ENCODE data around the gene F2RL1.

The F2RL1 gene

DNA sequence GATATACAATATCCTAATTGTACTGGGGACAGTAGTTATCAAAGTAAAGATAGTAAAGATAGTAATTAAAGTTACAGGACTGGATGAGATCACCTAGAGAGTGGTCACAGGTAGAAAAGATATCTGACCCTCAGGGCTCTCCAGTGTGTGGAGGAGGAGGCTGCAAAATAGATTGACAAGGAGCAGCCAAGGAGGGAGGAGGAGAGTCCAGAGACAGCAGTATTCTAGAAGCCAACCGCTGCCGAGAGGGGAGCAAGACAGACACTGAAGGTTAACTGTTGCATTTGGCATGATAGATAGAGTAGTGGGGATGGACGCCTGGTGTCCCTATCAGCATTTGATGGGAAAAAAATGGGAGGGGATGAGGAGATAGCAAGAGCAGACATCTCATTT lies 17.0 kb upstream of the F2RL1 start:
- Mint-ChIP-seq H3K4me1 (peaks cover 12% of the 10 kb centered on the region), H3K4me3 (no peak overlapping the region), H3K9me3 (no peaks in the 10 kb centered on the region), H3K27ac (no peak overlapping the region), H3K36me3 (ENCODE audit: low read depth) (no peaks in the 10 kb centered on the region), H3K27me3 (ENCODE audit: low read depth, poor library complexity) (peaks cover 8% of the 10 kb centered on the region)
- TF ChIP-seq, protein P1, sequence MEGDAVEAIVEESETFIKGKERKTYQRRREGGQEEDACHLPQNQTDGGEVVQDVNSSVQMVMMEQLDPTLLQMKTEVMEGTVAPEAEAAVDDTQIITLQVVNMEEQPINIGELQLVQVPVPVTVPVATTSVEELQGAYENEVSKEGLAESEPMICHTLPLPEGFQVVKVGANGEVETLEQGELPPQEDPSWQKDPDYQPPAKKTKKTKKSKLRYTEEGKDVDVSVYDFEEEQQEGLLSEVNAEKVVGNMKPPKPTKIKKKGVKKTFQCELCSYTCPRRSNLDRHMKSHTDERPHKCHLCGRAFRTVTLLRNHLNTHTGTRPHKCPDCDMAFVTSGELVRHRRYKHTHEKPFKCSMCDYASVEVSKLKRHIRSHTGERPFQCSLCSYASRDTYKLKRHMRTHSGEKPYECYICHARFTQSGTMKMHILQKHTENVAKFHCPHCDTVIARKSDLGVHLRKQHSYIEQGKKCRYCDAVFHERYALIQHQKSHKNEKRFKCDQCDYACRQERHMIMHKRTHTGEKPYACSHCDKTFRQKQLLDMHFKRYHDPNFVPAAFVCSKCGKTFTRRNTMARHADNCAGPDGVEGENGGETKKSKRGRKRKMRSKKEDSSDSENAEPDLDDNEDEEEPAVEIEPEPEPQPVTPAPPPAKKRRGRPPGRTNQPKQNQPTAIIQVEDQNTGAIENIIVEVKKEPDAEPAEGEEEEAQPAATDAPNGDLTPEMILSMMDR (IDR thresholded peaks at IDR 0.05), result no peak
- no peak for DNase-seq

DNA sequence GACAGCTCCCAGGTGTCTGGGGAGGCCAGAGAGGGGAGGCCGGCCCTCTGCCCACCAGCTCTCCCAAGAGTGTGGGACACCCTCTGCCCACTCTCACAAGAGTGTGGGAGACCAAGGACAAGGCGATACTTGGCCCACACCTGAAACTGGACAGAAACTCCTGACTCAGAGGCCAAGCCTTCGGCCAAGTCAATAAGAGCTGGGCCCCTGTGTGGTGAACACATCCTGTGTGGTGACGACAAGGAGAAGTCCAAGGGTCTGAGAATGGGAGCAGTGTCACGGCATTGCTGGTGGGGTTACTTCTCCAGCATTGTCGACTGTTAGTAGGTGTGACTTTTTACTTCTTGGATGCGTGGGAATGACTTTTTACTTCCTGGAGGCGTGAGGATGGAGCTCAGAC lies 14.6 kb upstream of the F2RL1 start:
- no peaks in the 10 kb centered on the region for H3K9me3 Mint-ChIP-seq
- no peak overlapping the region for H3K27ac Mint-ChIP-seq

DNA sequence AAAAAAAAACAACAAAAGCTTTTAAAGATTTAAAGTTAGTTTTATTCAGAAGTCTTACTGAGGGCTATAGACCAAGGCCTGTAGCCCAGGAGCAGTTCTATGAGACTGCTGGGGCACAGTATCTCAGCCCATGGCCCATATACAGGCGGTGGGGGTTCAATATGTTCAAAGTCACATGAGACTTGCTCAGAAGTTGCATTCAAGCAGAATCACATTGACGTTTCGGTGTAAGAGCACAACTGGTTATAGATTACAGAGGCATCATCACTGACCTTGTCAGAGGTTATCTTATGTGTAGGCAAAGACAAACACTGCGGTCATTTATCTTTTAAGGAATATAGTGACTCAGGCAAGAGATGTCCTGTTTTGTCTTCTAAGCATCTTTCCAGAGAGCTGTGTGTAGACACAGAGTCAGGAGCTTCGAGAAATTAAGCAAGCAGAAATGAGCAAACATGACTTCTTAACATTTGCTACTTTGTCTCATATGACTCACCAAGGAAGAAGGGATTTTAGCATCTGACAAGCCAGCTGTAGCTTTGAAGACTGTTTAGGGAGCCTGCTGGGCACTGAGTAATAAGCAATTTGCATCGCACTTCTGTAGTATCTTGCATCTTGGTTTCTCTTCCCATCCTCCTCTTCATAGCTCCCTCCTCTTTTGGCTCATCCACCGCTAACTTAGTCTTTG lies 12.9 kb upstream of the F2RL1 start:
- Mint-ChIP-seq H3K27ac (no peak overlapping the region), H3K4me1 (peaks cover 33% of the 10 kb centered on the region), H3K27me3 (ENCODE audit: low read depth, poor library complexity) (peaks cover 7% of the 10 kb centered on the region), H3K9me3 (peaks cover 10% of the 10 kb centered on the region), H3K4me3 (peak overlapping the region; percentile 14), H3K36me3 (ENCODE audit: low read depth) (peaks cover 3% of the 10 kb centered on the region)
- TF ChIP-seq, protein P1 (IDR thresholded peaks at IDR 0.05), result no peak
- DNase-seq, result no peak

More for the DNA sequence above, 14.6 kb upstream of the F2RL1 start:
- Mint-ChIP-seq H3K4me1 (peaks cover 30% of the 10 kb centered on the region), H3K36me3 (ENCODE audit: low read depth) (no peaks in the 10 kb centered on the region), H3K4me3 (no peak overlapping the region), H3K27me3 (ENCODE audit: low read depth, poor library complexity) (peaks cover 11% of the 10 kb centered on the region)
- DNase-seq, result no peak
- TF ChIP-seq, protein P1 (IDR thresholded peaks at IDR 0.05), result no peak

DNA sequence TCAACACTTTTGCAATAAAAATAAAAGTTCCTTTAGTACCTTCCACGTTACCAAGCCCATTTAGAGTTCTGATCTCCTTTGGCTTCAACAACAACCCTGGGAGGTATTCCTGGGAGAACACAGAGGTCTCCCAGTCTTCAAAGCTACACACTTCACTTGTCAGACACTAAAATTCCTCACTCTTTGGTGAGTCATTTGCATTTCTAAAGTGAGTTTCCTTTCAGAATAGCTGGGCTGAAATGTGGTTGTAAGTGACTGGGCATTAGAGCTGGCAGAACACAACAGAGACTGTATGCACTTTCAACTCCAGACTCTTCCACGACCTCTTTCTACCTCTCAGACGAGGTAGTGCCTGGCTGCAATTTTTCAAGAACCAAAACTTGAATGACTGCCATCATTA lies 11.5 kb upstream of the F2RL1 start:
- TF ChIP-seq, protein P1 (IDR thresholded peaks at IDR 0.05), result no peak
- DNase-seq, result no peak
- Mint-ChIP-seq H3K27ac (no peak overlapping the region), H3K27me3 (ENCODE audit: low read depth, poor library complexity) (peaks cover 7% of the 10 kb centered on the region), H3K4me3 (no peak overlapping the region), H3K4me1 (peaks cover 29% of the 10 kb centered on the region), H3K9me3 (peaks cover 16% of the 10 kb centered on the region), H3K36me3 (ENCODE audit: low read depth) (peaks cover 8% of the 10 kb centered on the region)

DNA sequence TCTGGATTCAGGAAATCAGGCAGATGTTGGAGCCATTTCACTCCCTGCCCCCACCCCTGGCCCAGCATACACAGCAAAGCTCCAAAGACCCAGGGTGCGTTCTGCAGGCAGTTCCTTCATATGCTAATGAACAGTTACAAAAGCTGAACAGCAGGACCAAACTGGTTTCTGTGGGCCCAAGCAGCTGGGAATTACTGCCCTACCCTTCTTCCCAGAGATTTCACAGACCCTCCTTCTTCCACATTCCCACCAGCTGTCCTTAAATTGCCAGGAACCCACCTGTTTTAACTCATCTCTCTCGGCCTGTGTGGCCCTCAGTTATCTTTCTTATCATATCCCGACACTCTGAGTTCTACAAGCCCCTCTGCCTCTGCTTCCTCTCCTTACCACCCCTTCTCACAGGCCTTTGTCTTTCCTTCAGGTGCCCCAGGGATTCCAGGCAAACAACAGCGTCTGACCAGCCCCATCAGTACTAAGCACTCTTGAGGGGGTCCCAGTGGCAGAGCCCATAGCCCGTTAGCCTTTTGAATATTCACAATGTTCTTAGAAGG lies 10.6 kb upstream of the F2RL1 start:
- DNase-seq, result no peak
- Mint-ChIP-seq H3K36me3 (ENCODE audit: low read depth) (peaks cover 8% of the 10 kb centered on the region), H3K4me3 (no peak overlapping the region), H3K4me1 (peaks cover 29% of the 10 kb centered on the region), H3K27ac (peak overlapping the region; percentile 4), H3K27me3 (ENCODE audit: low read depth, poor library complexity) (peaks cover 7% of the 10 kb centered on the region), H3K9me3 (peaks cover 18% of the 10 kb centered on the region)
- TF ChIP-seq, protein P1 (IDR thresholded peaks at IDR 0.05), result no peak

DNA sequence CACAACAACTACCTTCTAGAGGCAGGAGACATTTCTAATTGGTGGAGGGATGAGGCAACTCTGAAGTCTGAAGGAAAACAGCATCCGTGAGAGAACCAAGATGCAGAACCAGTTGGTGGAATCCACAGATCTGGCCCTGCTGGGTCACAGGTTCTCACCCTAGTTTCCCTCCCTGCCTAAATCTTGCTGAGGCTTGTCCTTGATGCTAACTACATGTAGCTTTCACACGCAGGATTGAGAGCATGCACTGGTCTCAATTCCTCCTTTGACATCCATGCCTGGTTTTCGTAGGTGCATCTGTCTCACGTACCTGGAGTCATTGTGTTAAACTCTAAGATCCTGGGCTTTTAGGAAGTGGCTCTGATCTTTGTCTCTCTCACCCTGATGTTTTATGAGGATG lies 9.7 kb upstream of the F2RL1 start:
- TF ChIP-seq, protein P1 (IDR thresholded peaks at IDR 0.05), result no peak
- H3K4me3 Mint-ChIP-seq, result no peak overlapping the region
- H3K27ac Mint-ChIP-seq, result no peak overlapping the region
- DNase-seq, result no peak
- peaks cover 19% of the 10 kb centered on the region for H3K9me3 Mint-ChIP-seq
- H3K4me1 Mint-ChIP-seq, result peaks cover 29% of the 10 kb centered on the region
- H3K36me3 Mint-ChIP-seq (ENCODE audit: low read depth), result peaks cover 8% of the 10 kb centered on the region
- H3K27me3 Mint-ChIP-seq (ENCODE audit: low read depth, poor library complexity), result peaks cover 7% of the 10 kb centered on the region

All from nephron progenitor cell (in vitro differentiated cells).